ENCODE data around the gene NUBP2.

The NUBP2 gene

GRCh38 chr16:1772908-1773702 is 9.7 kb upstream of the NUBP2 start, which contains the start of gene MRPS34:
Gene MRPS34, minus strand, starts transcription at chr16:1773134. Its CDS starts 15 bp downstream, at chr16:1773119.
- DNase-seq = peak; percentile 85

- peak; percentile 60 for DNase-seq
These were observed 8.9 kb upstream of the NUBP2 start for GRCh38 chr16:1773703-1774447.

- DNase-seq = no peak
These were observed 8.3 kb upstream of the NUBP2 start for GRCh38 chr16:1774448-1774780.

- no peak for DNase-seq
These were observed 7.5 kb upstream of the NUBP2 start for GRCh38 chr16:1775006-1775845.

GRCh38 chr16:1775846-1776671 is 6.7 kb upstream of the NUBP2 start:
- no peak for DNase-seq

- no peak for DNase-seq
These were observed 6.1 kb upstream of the NUBP2 start for GRCh38 chr16:1776672-1776955.

GRCh38 chr16:1776991-1777374 is 5.8 kb upstream of the NUBP2 start:
- no peak for DNase-seq

- no peak for DNase-seq
These were observed 5.2 kb upstream of the NUBP2 start for GRCh38 chr16:1777375-1778199.

- no peak for DNase-seq
These were observed 4.3 kb upstream of the NUBP2 start for GRCh38 chr16:1778200-1779179.

GRCh38 chr16:1779234-1779701 is 3.5 kb upstream of the NUBP2 start:
- no peak for DNase-seq

- DNase-seq = no peak
These were observed 2.8 kb upstream of the NUBP2 start for GRCh38 chr16:1779741-1780676.

GRCh38 chr16:1780677-1781072 is 2.1 kb upstream of the NUBP2 start:
- no peak for DNase-seq

- no peak for DNase-seq
These were observed 1.5 kb upstream of the NUBP2 start for GRCh38 chr16:1781254-1781653.

- DNase-seq = peak; percentile 23
These were observed 877 bp upstream of the NUBP2 start for GRCh38 chr16:1781758-1782407.

GRCh38 chr16:1784977-1785845 is 2.5 kb downstream of the NUBP2 start:
- DNase-seq = no peak

- no peak for DNase-seq
These were observed 3.0 kb downstream of the NUBP2 start for GRCh38 chr16:1785846-1786170.

GRCh38 chr16:1786242-1787055 is 3.7 kb downstream of the NUBP2 start:
- DNase-seq = no peak
